Activated naive CD4-positive, alpha-beta T cell treated with anti-CD3 and anti-CD28 coated beads for 36 hours (primary cell): ENCODE data around the gene ZRANB3. TPM values are rescaled to one million over a fixed set of nuclear protein-coding genes. Genes with fewer than 3 reads are reported as not detected.

Experiments used
- CTCF ChIA-PET: fragments of 350-600 bp; sonication (Branson Sonifier 250); formaldehyde crosslinking; loops from one replicate; lab custom pipeline; 2021; ENCODE audit warnings: antibody characterized with exemption; lab: Charles Lee
- DNase-seq: peaks from one replicate; pipeline ENCODE4 v3.0.0-alpha.2; 2020
- H3K27ac Mint-ChIP-seq: one replicate; pipeline ENCODE4 v1.8.0; 2021; ENCODE audit warnings: mild to moderate bottlenecking, mixed read lengths
- H3K27me3 Mint-ChIP-seq: one replicate; pipeline ENCODE4 v1.8.0; 2021; ENCODE audit warnings: low read depth, mixed read lengths
- H3K36me3 Mint-ChIP-seq: one replicate; pipeline ENCODE4 v1.8.0; 2021; ENCODE audit warnings: low read depth, mixed read lengths
- H3K4me1 Mint-ChIP-seq: one replicate; pipeline ENCODE4 v1.8.0; 2021; ENCODE audit warnings: low read depth, mixed read lengths
- H3K4me3 Mint-ChIP-seq: one replicate; pipeline ENCODE4 v1.8.0; 2021; ENCODE audit warnings: mild to moderate bottlenecking, moderate library complexity, mixed read lengths
- H3K9me3 Mint-ChIP-seq: one replicate; pipeline ENCODE4 v1.8.0; 2021; ENCODE audit warnings: mixed read lengths
- intact Hi-C: fragments of 100-400 bp; cut with micrococcal nuclease; formaldehyde crosslinking; loops from one replicate; pipeline ENCODE4 v1.15.1; 2023
- total RNA-seq, 2 experiments: library from RNA; stranded (reverse); gene quantifications; one replicate each; pipeline ENCODE4 v1.2.3, GENCODE V29; 2021

ZRANB3 gene
- total RNA-seq, 2 experiments from 2014 or later, result 18.5 to 18.9 TPM

- no peaks in the 10 kb centered on the region for H3K4me1 Mint-ChIP-seq
- H3K9me3 Mint-ChIP-seq, result no peaks in the 10 kb centered on the region
- CTCF ChIA-PET, result no interaction called here
- DNase-seq, result no peak
- intact Hi-C loops, result no loop called here
- peaks cover 2% of the 10 kb centered on the region for H3K36me3 Mint-ChIP-seq
- H3K27ac Mint-ChIP-seq, result no peak overlapping the region
- no peaks in the 10 kb centered on the region for H3K27me3 Mint-ChIP-seq
- H3K4me3 Mint-ChIP-seq, result no peak overlapping the region
These were observed 271.9 kb downstream of the ZRANB3 start for GRCh38 chr2:135259123-135259522.

- intact Hi-C loops, result loop anchor here (1.0 kb wide), 1 partner anchor 254 kb away; no protein-coding TSS in a partner anchor
- DNase-seq, result peak; percentile 38
These were observed 272.8 kb downstream of the ZRANB3 start for GRCh38 chr2:135258193-135258592.

GRCh38 chr2:135257383-135258090 lies 273.5 kb downstream of the ZRANB3 start:
- no peak for DNase-seq
- CTCF ChIA-PET, result no interaction called here
- no peaks in the 10 kb centered on the region for H3K9me3 Mint-ChIP-seq
- H3K27ac Mint-ChIP-seq, result no peak overlapping the region
- no peaks in the 10 kb centered on the region for H3K27me3 Mint-ChIP-seq
- H3K4me1 Mint-ChIP-seq, result no peaks in the 10 kb centered on the region
- no peak overlapping the region for H3K4me3 Mint-ChIP-seq
- H3K36me3 Mint-ChIP-seq, result peaks cover 2% of the 10 kb centered on the region
- intact Hi-C loops, result loop anchor here (1.0 kb wide), 1 partner anchor 253 kb away; no protein-coding TSS in a partner anchor

More at GRCh38 chr2:135258193-135258592, 272.8 kb downstream of the ZRANB3 start:
- no peak overlapping the region for H3K4me3 Mint-ChIP-seq
- H3K4me1 Mint-ChIP-seq, result no peaks in the 10 kb centered on the region
- CTCF ChIA-PET, result interaction anchor here (0.6 kb wide), 1 partner anchor 248 kb away, joined by 4 read pairs; no protein-coding TSS in a partner anchor
- H3K36me3 Mint-ChIP-seq, result peaks cover 2% of the 10 kb centered on the region
- H3K27ac Mint-ChIP-seq, result no peak overlapping the region
- no peaks in the 10 kb centered on the region for H3K27me3 Mint-ChIP-seq
- H3K9me3 Mint-ChIP-seq, result no peaks in the 10 kb centered on the region

- H3K4me1 Mint-ChIP-seq, result no peaks in the 10 kb centered on the region
- H3K27me3 Mint-ChIP-seq, result no peaks in the 10 kb centered on the region
- intact Hi-C loops, result no loop called here
These were observed 274.3 kb downstream of the ZRANB3 start for GRCh38 chr2:135256531-135257260.

GRCh38 chr2:135255208-135255607 lies 275.8 kb downstream of the ZRANB3 start:
- CTCF ChIA-PET, result interaction anchor here (0.6 kb wide), 1 partner anchor 314 kb away, joined by 3 read pairs; no protein-coding TSS in a partner anchor
- H3K4me1 Mint-ChIP-seq, result no peaks in the 10 kb centered on the region
- intact Hi-C loops, result no loop called here
- no peak for DNase-seq
- no peak overlapping the region for H3K27ac Mint-ChIP-seq
- peaks cover 15% of the 10 kb centered on the region for H3K36me3 Mint-ChIP-seq
- H3K4me3 Mint-ChIP-seq, result no peak overlapping the region
- H3K27me3 Mint-ChIP-seq, result no peaks in the 10 kb centered on the region
- H3K9me3 Mint-ChIP-seq, result peaks cover 9% of the 10 kb centered on the region

More at GRCh38 chr2:135256531-135257260, 274.3 kb downstream of the ZRANB3 start:
- CTCF ChIA-PET, result no interaction called here
- H3K9me3 Mint-ChIP-seq, result no peaks in the 10 kb centered on the region
- H3K4me3 Mint-ChIP-seq, result no peak overlapping the region
- H3K36me3 Mint-ChIP-seq, result peaks cover 4% of the 10 kb centered on the region
- H3K27ac Mint-ChIP-seq, result no peak overlapping the region
- no peak for DNase-seq

- DNase-seq, result no peak
- Mint-ChIP-seq H3K27me3 (no peaks in the 10 kb centered on the region), H3K9me3 (peaks cover 17% of the 10 kb centered on the region), H3K27ac (no peak overlapping the region), H3K4me3 (no peak overlapping the region), H3K4me1 (no peaks in the 10 kb centered on the region), H3K36me3 (peaks cover 24% of the 10 kb centered on the region)
- CTCF ChIA-PET, result no interaction called here
- intact Hi-C loops, result loop anchor here (1.0 kb wide), 1 partner anchor 15 kb away; no protein-coding TSS in a partner anchor
These were observed 278.1 kb downstream of the ZRANB3 start for GRCh38 chr2:135252805-135253458.

GRCh38 chr2:135248611-135249010 lies 282.4 kb downstream of the ZRANB3 start:
- H3K27ac Mint-ChIP-seq, result no peak overlapping the region
- no peaks in the 10 kb centered on the region for H3K27me3 Mint-ChIP-seq
- peaks cover 12% of the 10 kb centered on the region for H3K4me1 Mint-ChIP-seq
- DNase-seq, result no peak
- intact Hi-C loops, result loop anchor here (5.0 kb wide), 1 partner anchor 464 kb away; no protein-coding TSS in a partner anchor
- H3K9me3 Mint-ChIP-seq, result peaks cover 17% of the 10 kb centered on the region
- no peak overlapping the region for H3K4me3 Mint-ChIP-seq
- CTCF ChIA-PET, result no interaction called here
- H3K36me3 Mint-ChIP-seq, result peaks cover 23% of the 10 kb centered on the region

- H3K4me3 Mint-ChIP-seq, result no peak overlapping the region
- intact Hi-C loops, result loop anchor here (5.0 kb wide), 1 partner anchor 466 kb away; no protein-coding TSS in a partner anchor
- no peak for DNase-seq
- peaks cover 20% of the 10 kb centered on the region for H3K36me3 Mint-ChIP-seq
- no peaks in the 10 kb centered on the region for H3K27me3 Mint-ChIP-seq
- CTCF ChIA-PET, result interaction anchor here (0.5 kb wide), 1 partner anchor 1500 kb away, joined by 3 read pairs; no protein-coding TSS in a partner anchor
- H3K4me1 Mint-ChIP-seq, result peaks cover 12% of the 10 kb centered on the region
- H3K27ac Mint-ChIP-seq, result no peak overlapping the region
- peaks cover 17% of the 10 kb centered on the region for H3K9me3 Mint-ChIP-seq
These were observed 284.2 kb downstream of the ZRANB3 start for GRCh38 chr2:135246711-135247270.

GRCh38 chr2:135245071-135245470 lies 285.9 kb downstream of the ZRANB3 start:
- peak; percentile 45 for DNase-seq
- H3K4me1 Mint-ChIP-seq, result peaks cover 12% of the 10 kb centered on the region
- intact Hi-C loops, result loop anchor here (1.0 to 5.0 kb wide), 4 partner anchors 193 to 467 kb away; partner anchors contain the start of genes CCNT2 and RAB3GAP1
- CTCF ChIA-PET, result interaction anchor here (0.6 kb wide), 1 partner anchor 87 kb away, joined by 3 read pairs; no protein-coding TSS in a partner anchor
- H3K27ac Mint-ChIP-seq, result peak overlapping the region; percentile 84
- H3K27me3 Mint-ChIP-seq, result no peaks in the 10 kb centered on the region
- H3K9me3 Mint-ChIP-seq, result peaks cover 6% of the 10 kb centered on the region
- H3K36me3 Mint-ChIP-seq, result peaks cover 7% of the 10 kb centered on the region
- no peak overlapping the region for H3K4me3 Mint-ChIP-seq

GRCh38 chr2:135238651-135239050 lies 292.4 kb downstream of the ZRANB3 start:
- Mint-ChIP-seq H3K27ac (no peak overlapping the region), H3K27me3 (no peaks in the 10 kb centered on the region), H3K4me1 (no peaks in the 10 kb centered on the region), H3K9me3 (peaks cover 10% of the 10 kb centered on the region), H3K4me3 (no peak overlapping the region), H3K36me3 (peaks cover 13% of the 10 kb centered on the region)
- no peak for DNase-seq
- intact Hi-C loops, result no loop called here
- CTCF ChIA-PET, result no interaction called here

GRCh38 chr2:135230150-135230549 lies 300.9 kb downstream of the ZRANB3 start:
- H3K4me1 Mint-ChIP-seq, result no peaks in the 10 kb centered on the region
- intact Hi-C loops, result no loop called here
- no peak overlapping the region for H3K27ac Mint-ChIP-seq

More at GRCh38 chr2:135230150-135230549, 300.9 kb downstream of the ZRANB3 start:
- Mint-ChIP-seq H3K27me3 (no peaks in the 10 kb centered on the region), H3K4me3 (no peak overlapping the region), H3K36me3 (peaks cover 20% of the 10 kb centered on the region), H3K9me3 (peaks cover 16% of the 10 kb centered on the region)
- CTCF ChIA-PET, result interaction anchor here (1.3 kb wide), 1 partner anchor 13 kb away, joined by 3 read pairs; no protein-coding TSS in a partner anchor
- no peak for DNase-seq
